ENCODE results near the gene SETDB2. TPM values are rescaled to one million over a fixed set of nuclear protein-coding genes. Genes with fewer than 3 reads are reported as not detected.

Gene SETDB2
- total RNA-seq, 1 experiment from 2014 or later = 4.9 TPM

- no peaks in the 10 kb centered on the region for H3K9me3 Mint-ChIP-seq (ENCODE audit: low read depth, unreplicated experiment)
- H3K4me1 Mint-ChIP-seq (ENCODE audit: low read depth, unreplicated experiment) = no peaks in the 10 kb centered on the region
- H3K27ac Mint-ChIP-seq (ENCODE audit: unreplicated experiment) = no peak overlapping the region
- CTCF ChIA-PET = no interaction called here
- H3K36me3 Mint-ChIP-seq (ENCODE audit: insufficient read depth, unreplicated experiment) = peaks cover 6% of the 10 kb centered on the region
- no peak overlapping the region for H3K4me3 Mint-ChIP-seq (ENCODE audit: low read depth, unreplicated experiment)
- BruUV-seq (replicated peaks) = no TSS peak
- H3K27me3 Mint-ChIP-seq (ENCODE audit: unreplicated experiment) = no peaks in the 10 kb centered on the region
- no peak for TF ChIP-seq CTCF (IDR thresholded peaks at IDR 0.05; ENCODE audit: unreplicated experiment)
- no peak for DNase-seq
- intact Hi-C loops (cut with micrococcal nuclease; ENCODE audit: unreplicated experiment) = no loop called here
Measured at GRCh38 chr13:49464621-49465325, 20.7 kb downstream of the SETDB2 start.

- H3K9me3 Mint-ChIP-seq (ENCODE audit: low read depth, unreplicated experiment) = no peaks in the 10 kb centered on the region
- TF ChIP-seq CTCF (IDR thresholded peaks at IDR 0.05; ENCODE audit: unreplicated experiment) = no peak
- H3K36me3 Mint-ChIP-seq (ENCODE audit: insufficient read depth, unreplicated experiment) = peaks cover 6% of the 10 kb centered on the region
- no peak overlapping the region for H3K4me3 Mint-ChIP-seq (ENCODE audit: low read depth, unreplicated experiment)
- no peak for DNase-seq
- BruUV-seq (replicated peaks) = no TSS peak
- H3K4me1 Mint-ChIP-seq (ENCODE audit: low read depth, unreplicated experiment) = no peaks in the 10 kb centered on the region
- CTCF ChIA-PET = interaction anchor here (0.7 to 0.9 kb wide), 2 partner anchors 9 to 301 kb away, joined by 3 to 4 read pairs; no protein-coding TSS in a partner anchor
- H3K27ac Mint-ChIP-seq (ENCODE audit: unreplicated experiment) = no peak overlapping the region
- intact Hi-C loops (cut with micrococcal nuclease; ENCODE audit: unreplicated experiment) = no loop called here
- no peaks in the 10 kb centered on the region for H3K27me3 Mint-ChIP-seq (ENCODE audit: unreplicated experiment)
Measured at GRCh38 chr13:49466292-49466838, 22.3 kb downstream of the SETDB2 start.

GRCh38 chr13:49472186-49472585, 28.1 kb downstream of the SETDB2 start:
- Mint-ChIP-seq H3K27ac (ENCODE audit: unreplicated experiment) (no peak overlapping the region), H3K27me3 (ENCODE audit: unreplicated experiment) (no peaks in the 10 kb centered on the region), H3K4me1 (ENCODE audit: low read depth, unreplicated experiment) (no peaks in the 10 kb centered on the region), H3K9me3 (ENCODE audit: low read depth, unreplicated experiment) (no peaks in the 10 kb centered on the region), H3K4me3 (ENCODE audit: low read depth, unreplicated experiment) (no peak overlapping the region), H3K36me3 (ENCODE audit: insufficient read depth, unreplicated experiment) (no peaks in the 10 kb centered on the region)
- intact Hi-C loops (cut with micrococcal nuclease; ENCODE audit: unreplicated experiment) = no loop called here
- CTCF ChIA-PET = no interaction called here
- no TSS peak for BruUV-seq (replicated peaks)
- TF ChIP-seq CTCF (IDR thresholded peaks at IDR 0.05; ENCODE audit: unreplicated experiment) = no peak
- no peak for DNase-seq

GRCh38 chr13:49476529-49476928, 32.5 kb downstream of the SETDB2 start:
- no peak overlapping the region for H3K4me3 Mint-ChIP-seq (ENCODE audit: low read depth, unreplicated experiment)
- DNase-seq = no peak
- CTCF ChIA-PET = no interaction called here
- intact Hi-C loops (cut with micrococcal nuclease; ENCODE audit: unreplicated experiment) = no loop called here
- no TSS peak for BruUV-seq (replicated peaks)
- no peaks in the 10 kb centered on the region for H3K27me3 Mint-ChIP-seq (ENCODE audit: unreplicated experiment)
- H3K9me3 Mint-ChIP-seq (ENCODE audit: low read depth, unreplicated experiment) = no peaks in the 10 kb centered on the region
- no peaks in the 10 kb centered on the region for H3K36me3 Mint-ChIP-seq (ENCODE audit: insufficient read depth, unreplicated experiment)
- H3K4me1 Mint-ChIP-seq (ENCODE audit: low read depth, unreplicated experiment) = no peaks in the 10 kb centered on the region
- no peak for TF ChIP-seq CTCF (IDR thresholded peaks at IDR 0.05; ENCODE audit: unreplicated experiment)
- H3K27ac Mint-ChIP-seq (ENCODE audit: unreplicated experiment) = no peak overlapping the region
